ENCODE results near the gene EVI2B.

- TF ChIP-seq EZH2 (IDR thresholded peaks at IDR 0.05; ENCODE audit: insufficient read depth, poor library complexity, severe bottlenecking): no peak
- TF ChIP-seq EZH2phosphoT487 (IDR thresholded peaks at IDR 0.05; ENCODE audit: insufficient read depth, low read depth): no peak
These were observed 19.6 kb downstream of the EVI2B start for GRCh38 chr17:31294231-31294630.

Measured in GM23248 (cell line).